Hematopoietic multipotent progenitor cell treated with erythropoietin and hydrocortisone succinate and interleukin-3 and kit ligand, for 17 days (in vitro differentiated cells): ENCODE measurements around the gene NDUFV2.
"Not testable (repeated sequence)": the region's sequence is repeated elsewhere in the genome, so short reads cannot be mapped to it uniquely, and the experiment has no call there.

ENCODE experiments used
- DNase-seq: peaks from one replicate; pipeline ENCODE4 v3.0.0-alpha.2; 2015; ENCODE audit warnings: low spot score

NDUFV2 gene

DNA sequence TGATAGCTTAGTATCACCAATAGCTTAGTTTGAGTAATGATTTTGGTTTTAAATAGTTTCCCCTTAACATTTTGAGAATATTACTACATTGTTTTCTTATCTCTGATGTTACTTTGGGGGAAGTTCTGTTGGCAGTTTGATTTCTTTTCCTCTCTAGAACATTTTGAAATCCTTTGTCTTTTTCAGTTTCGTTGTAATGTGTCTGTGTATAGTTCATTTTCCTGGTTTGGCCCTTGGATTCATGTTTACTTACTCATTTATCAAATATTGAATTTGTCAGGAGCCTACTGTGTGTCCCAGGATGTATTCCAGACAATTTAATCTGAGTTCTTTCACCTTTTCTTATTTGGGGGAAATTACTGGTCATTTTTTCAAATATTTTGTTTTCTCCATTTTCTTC is 50.8 kb downstream of the NDUFV2 start:
- DNase-seq, result no peak

DNA sequence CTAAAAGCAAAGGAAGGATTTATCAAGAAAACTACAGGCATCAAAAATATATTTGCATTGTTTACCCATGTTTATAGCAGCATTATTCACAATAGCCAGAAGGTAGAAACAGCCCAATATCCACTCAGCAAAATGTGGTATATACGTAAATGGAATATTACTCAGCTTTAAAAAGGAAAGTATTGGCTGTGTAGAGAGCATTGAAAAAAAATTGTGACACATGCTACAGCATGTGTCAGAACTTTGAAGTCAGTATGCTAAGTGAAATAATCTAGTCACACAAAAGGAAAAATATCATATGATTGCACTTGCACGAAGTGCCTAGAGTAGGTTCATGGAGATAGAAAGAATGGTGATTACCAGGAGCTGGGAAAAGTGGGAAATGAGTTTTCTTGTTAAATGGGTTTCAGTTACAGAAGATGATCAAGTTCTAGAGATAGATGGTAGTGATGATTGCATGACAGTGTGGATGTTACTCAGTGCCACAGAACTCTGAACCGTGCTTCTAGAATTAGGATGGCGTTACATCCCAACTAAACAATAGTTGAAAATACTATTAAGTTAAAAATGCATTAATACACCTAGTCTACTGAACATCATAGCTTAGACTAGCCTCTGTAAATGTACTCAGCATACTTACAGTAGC is 54.2 kb downstream of the NDUFV2 start:
- DNase-seq, result no peak

DNA sequence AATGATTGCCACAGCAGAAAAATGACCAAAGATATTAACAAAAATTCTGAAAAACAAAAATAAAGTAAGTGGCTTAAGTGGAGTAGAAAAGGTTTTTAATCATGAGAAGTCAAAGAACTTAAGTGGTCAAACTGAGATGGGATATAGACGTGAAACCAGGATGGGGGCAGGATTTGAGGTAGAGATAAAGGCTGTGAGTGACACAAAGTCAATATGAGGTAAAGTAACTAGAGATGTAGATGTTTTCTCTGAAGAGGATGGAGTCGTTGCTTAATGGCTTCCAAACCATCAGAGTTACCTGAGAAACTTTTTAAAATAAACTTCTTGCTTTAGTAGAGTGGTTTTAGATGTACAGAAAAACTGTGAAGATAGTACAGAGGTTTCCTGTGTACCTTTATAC is 55.3 kb downstream of the NDUFV2 start:
- DNase-seq, result no peak

DNA sequence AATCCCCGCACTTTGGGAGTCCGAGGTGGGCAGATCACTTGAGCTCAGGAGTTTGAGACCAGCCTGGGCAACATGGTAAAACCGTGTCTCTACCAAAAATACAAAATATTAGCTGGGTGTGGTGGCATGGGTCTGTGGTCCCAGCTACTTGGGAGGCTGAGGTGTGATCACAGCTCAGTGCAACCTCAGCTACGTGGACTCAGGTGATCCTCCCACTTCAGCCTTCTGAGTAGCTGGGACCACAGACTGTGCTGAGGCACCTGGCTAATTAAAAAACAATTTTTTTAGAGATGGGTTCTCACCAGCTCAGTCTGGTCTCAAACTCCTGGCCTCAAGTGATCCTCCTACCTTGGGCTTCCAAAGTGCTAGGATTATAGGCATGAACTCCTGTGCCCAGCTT is 57.5 kb downstream of the NDUFV2 start:
- DNase-seq, result no peak

DNA sequence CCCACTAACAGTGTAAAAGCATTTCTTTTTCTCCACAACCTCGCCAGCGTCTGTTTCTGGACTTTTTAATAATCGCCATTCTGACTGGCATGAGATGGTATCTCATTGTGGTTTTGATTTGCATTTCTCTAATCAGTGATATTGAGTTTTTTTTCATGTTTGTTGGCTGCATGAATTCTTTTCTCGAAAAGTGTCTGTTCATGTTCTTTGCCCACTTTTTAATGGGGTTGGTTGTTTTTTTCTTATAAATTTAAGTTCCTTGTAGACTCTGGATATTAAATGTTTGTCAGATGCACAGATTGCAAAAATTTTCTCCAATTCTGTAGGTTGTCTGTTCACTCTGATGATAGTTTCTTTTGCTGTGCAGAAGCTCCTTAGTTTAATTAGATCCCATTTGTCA is 60.2 kb downstream of the NDUFV2 start:
- not testable (repeated sequence) for DNase-seq

DNA sequence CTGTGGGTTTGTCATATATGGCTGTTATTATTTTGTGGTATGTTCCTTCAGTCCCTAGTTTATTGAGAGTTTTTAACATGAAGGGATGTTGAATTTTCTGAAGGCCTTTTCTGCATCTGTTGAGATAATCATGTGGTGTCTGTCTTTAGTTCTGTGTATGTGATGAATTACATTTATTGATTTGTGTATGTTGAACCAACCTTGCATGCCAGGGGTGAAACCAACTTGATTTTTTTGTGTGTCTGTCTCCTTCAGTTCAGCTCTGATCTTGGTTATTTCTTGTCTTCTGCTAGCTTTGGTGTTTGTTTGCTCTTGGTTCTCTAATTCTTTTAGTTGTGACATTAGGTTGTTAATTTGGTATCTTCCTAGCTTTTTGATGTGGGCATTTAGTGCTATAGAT is 61.6 kb downstream of the NDUFV2 start:
- DNase-seq, result not testable (repeated sequence)

DNA sequence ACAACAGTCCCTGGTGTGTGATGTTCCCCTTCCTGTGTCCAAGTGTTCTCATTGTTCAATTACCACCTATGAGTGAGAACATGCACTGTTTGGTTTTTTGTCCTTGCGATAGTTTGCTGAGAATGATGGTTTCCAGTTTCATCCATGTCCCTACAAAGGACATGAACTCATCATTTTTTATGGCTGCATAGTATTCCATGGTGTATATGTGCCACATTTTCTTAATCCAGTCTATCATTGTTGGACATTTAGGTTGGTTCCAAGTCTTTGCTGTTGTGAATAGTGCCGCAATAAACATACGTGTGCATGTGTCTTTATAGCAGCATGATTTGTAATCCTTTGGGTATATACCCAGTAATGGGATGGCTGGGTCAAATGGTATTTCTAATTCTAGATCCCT is 63.4 kb downstream of the NDUFV2 start:
- not testable (repeated sequence) for DNase-seq

DNA sequence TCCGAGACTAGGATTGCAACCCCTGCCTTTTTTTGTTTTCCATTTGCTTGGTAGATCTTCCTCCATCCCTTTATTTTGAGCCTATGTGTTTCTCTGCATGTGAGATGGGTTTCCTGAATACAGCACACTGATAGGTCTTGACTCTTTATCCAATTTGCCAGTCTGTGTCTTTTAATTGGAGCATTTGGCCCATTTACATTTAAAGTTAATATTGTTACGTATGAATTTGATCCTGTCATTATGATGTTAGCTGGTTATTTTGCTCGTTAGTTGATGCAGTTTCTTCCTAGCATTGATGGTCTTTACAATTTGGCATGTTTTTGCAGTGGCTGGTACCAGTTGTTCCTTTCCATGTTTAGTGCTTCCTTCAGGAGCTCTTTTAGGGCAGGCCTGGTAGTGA is 67.0 kb downstream of the NDUFV2 start:
- DNase-seq, result not testable (repeated sequence)

DNA sequence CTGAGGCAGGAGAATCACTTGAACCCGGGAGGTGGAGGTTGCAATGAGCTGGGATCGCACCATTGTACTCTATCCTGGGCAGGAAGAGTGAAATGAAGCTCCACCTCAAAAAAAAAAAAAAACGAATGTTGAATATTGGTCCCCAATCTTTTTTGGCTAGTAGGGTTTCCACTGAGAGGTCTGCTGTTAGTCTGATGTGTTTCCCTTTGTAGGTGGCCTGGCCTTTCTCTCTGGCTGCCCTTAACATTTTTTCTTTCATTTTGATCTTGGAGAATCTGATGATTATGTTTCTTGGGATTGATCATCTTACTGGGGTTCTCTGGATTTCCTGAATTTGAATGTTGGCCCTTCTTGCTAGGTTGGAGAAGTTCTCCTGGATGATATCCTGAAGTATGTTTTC is 69.4 kb downstream of the NDUFV2 start:
- not testable (repeated sequence) for DNase-seq

DNA sequence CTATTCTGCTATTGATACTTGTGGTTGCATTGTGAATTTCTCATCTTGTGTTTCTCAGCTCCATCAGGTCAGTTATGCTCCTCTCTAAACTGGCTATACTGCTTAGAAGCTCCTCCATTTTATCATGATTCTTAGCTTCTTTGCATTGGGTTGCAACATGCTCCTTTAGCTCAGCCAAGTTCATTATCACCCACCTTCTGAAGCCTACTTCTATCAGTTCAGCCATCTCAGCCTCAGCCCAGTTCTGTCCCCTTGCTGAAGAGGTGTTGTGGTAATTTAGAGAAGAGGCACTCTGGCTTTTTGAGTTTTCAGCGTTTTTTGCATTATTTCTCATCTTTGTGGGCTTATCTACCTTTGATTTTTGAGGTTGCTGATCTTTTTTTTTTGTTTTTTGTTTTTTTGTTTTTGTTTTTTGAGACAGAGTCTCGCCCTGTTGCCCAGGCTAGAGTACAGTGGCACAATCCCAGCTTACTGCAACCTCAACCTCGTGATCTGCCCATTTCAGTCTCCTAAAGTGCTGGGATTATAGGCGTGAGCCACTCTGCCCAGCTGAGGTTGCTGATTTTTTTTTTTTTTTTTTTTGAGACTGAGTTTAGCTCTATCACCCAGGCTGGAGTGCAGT is 70.1 kb downstream of the NDUFV2 start:
- DNase-seq, result no peak

DNA sequence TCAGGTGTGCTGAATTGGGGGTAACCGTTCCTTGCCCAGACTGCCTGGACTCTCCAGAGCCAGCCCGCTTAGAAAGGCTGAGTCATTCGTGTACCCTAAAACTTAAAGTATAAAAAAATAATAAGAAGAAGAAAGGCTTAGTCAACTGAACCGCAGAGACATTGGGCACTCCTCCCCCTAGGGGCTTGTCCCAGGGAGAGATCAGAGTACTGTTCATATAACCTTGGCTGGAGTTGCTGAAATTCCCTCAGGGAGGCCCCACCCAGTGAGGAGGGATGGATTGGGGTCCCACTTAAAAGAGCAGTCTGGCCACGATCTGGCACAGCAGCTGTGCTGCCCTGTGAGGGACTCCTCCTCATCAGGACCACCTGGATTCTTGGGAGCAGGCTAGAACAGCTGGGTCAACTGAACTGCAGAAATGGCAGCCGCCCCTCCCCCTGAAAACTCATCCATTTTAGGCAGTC is 71.3 kb downstream of the NDUFV2 start:
- DNase-seq, result no peak

DNA sequence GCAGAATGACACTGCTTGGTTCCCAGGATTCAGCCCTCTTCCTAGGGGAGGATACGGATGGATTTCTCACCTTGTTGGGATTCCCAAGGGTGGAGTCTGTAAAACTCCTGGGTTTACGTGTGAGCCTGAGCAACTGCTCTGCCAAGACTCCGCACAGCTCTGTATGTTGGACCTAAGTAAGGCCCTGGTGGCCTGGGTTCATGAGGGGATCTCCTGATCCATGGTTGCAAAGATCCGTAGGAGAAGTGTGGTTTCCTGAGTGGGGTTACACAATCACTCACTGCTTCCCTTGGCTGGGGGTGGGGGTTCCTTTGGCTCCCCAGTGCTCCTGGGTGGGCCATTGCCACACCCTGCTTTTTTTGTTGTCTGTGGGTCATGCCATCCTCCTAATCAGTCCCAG is 71.8 kb downstream of the NDUFV2 start:
- DNase-seq, result no peak

DNA sequence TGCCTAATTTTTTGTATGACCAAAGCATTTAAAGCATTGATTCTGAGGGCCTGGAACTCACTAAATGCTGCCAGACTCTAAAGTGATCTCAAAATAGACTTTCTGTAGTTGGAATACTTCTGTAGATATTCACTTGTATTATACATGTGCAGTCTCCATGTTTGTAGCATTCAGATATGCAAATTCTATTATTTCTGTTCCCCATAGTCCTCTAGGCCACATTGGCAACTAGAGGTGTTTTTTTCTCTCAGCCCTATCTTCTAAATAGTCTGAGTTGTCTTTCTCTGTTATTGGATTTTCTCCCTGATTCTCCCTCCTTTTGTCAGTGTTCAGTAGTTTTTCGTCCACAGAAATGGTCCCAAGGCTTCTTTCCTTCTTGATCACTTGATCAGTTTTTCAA is 72.6 kb downstream of the NDUFV2 start:
- DNase-seq, result no peak

DNA sequence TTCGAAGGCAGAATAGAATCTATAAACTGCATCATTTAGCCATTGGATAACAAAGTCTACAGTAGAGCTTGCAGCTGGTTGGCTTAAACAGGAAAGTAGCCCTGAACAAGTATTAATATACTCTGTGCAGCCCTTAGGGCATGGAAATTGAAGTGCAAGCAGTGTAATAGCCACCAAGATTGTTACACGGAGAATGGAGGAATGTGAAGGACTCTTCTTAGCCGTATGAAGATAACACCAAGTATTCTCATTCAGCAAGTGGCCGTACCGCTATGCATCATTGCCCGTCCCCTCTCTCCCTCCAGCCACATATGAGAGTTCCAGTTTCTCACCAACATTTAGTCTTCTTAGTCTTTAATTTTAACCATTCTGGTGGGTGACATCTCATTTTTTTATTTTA is 74.5 kb downstream of the NDUFV2 start:
- DNase-seq, result no peak

DNA sequence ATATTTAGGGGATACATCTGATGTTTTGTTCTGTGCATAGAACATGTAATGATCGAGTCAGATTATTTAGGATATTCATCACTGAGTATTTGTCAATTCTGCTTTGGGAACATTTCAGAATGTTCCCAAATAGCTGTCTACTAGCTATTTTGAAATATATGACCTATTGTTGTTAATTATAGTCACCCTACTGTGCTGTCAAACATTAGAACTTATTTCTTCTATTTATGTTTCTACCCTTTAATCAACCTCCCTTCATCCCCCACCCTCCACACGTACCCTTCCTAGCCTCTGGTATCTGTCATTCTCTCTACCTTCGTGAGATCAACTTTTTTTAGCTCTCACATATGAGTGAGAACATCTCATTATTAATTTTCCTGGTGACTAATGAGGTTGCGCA is 75.0 kb downstream of the NDUFV2 start:
- no peak for DNase-seq

DNA sequence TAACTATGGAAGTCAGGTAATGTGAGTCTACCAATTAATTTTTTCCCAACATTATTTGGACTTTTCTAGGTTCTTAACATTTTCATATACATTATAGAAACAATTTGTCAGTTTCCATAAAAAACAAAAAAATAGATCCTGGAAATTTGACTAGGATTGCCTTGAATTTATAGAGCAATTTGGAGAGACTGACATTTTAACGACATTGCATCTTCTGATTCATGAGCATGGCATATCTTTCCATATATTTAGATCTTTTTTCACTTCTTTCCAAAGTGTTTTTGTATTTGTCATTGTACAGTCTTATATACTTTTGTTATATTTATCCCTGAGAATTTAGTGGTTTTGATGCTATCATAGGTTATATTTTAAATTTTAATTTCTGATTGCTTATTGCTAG is 76.1 kb downstream of the NDUFV2 start:
- DNase-seq, result no peak

DNA sequence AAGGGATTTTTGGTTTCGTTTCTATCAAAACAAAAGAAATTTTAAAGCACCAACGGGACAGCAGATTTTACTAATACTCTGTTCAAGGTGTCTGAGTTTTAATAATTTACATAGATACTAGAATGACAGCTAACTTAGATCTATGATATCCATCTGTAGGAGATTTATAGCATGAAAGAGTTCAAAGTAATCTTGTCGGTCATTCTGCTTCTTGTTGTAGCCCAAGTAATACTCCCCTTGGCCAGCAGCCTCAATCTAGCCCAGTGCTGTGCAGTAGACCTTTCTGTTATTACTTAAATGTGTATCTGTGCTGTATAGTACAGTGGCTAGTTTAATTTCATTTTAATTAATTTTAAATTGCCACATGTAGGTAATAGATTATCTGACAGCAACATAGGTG is 78.8 kb downstream of the NDUFV2 start:
- no peak for DNase-seq

DNA sequence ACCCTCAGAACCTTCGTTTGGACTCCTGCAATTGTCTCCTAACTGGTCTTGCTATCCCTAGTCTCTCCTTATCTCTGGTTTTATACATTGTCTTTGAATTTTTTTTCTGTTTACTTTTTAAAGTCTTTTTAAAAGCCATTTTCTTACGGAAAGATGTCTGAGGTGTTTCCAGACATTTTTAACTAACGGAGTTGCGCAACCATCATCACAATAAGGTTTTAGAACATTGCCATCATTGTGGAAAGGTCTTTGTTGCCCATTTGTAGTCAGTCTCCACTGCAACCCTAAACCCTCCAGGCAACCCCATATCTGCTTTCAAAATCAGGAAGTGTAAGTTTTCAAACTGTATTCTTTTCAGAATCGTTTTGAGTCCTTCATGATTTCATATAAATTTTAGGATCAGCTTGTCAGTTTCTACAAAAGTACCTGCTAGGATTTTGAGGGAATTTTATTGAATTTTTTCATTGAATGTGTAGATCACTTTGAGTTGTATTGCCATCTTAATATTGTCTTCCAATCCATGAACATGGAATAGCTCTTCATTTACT is 80.4 kb downstream of the NDUFV2 start:
- no peak for DNase-seq
